Spinal cord (tissue), 10 donors: Measurements from ENCODE around the gene SERPINH1. TPM values are rescaled to one million over a fixed set of nuclear protein-coding genes. Genes with fewer than 3 reads are reported as not detected.

Experiments used
- DNase-seq, 6 donors: peaks; one replicate each; pipeline versions ENCODE4 v3.0.0 to v3.0.0-alpha.2; 2013 to 2015; ENCODE audit warnings: low spot score in 6 of 6, low read depth in 4 of 6
- H3K27ac ChIP-seq: one replicate; pipeline ENCODE4 v1.5.1; 2013; ENCODE audit warnings: low read depth, low read length, control low read depth
- H3K27me3 ChIP-seq: one replicate; pipeline ENCODE4 v1.6.1; 2013; ENCODE audit warnings: low read length; ENCODE audit not compliant: control insufficient read depth, insufficient read depth
- H3K36me3 ChIP-seq: one replicate; pipeline ENCODE4 v1.6.1; 2013; ENCODE audit warnings: low read length; ENCODE audit not compliant: control insufficient read depth, insufficient read depth
- H3K4me1 ChIP-seq: one replicate; pipeline ENCODE4 v1.6.1; 2013; ENCODE audit warnings: low read length; ENCODE audit not compliant: control insufficient read depth, insufficient read depth
- H3K4me3 ChIP-seq: one replicate; pipeline ENCODE4 v1.5.1; 2013; ENCODE audit warnings: low read depth, low read length, control low read depth
- H3K9me3 ChIP-seq: one replicate; pipeline ENCODE4 v1.6.1; 2013; ENCODE audit warnings: low read length; ENCODE audit not compliant: control insufficient read depth, insufficient read depth
- WGBS: methylation state at CpG from one replicate; pipeline ENCODE4 v1.1.5; 2013; ENCODE audit warnings: missing lambda C conversion rate; ENCODE audit not compliant: insufficient coverage; 5-methylcytosine and 5-hydroxymethylcytosine counted together
- long read RNA-seq, 4 donors: transcript quantifications; one replicate each; lab custom pipeline, GENCODE V29; 2026
- polyA plus RNA-seq, 2 donors: library from polyadenylated mRNA; unstranded; fragments of 120-200 nt; gene quantifications; one replicate each; pipeline ENCODE4 v1.2.1, GENCODE V29; 2013; ENCODE audit not compliant: insufficient read length in 2 of 2
- total RNA-seq, 2 donors: library from RNA; depleted of rRNA in 1 of 2; stranded (reverse); fragments of 120-200 nt in 1 of 2; fragments of >200 nt in 1 of 2; gene quantifications; one replicate each; pipeline versions ENCODE4 v1.2.3 to v1.2.4, GENCODE V29; 2013 to 2014
- donor health status: healthy.

The SERPINH1 gene
- total RNA-seq (100 to 1,000 TPM; 151 to 221 TPM), polyA plus RNA-seq (100 to 1,000 TPM in 1 of 2 donors, 10 to 100 TPM in 1; 85.1 to 145 TPM)
- long read RNA-seq, donor 1, transcript SERPINH1-201 (5 exons, 2,225 nt) = major isoform, 38 of 56 reads
- long read RNA-seq, donor 1, partial matches to known transcripts = 16 of 56 reads
- long read RNA-seq, donor 1, other reads (novel, unspliced or antisense) = 0 of 56 reads
- long read RNA-seq, donor 2, transcript SERPINH1-201 (5 exons, 2,225 nt) = major isoform, 8 of 8 reads
- long read RNA-seq, donor 2, partial matches to known transcripts = 0 of 8 reads
- long read RNA-seq, donor 2, other reads (novel, unspliced or antisense) = 0 of 8 reads
- long read RNA-seq, donor 3, transcript SERPINH1-201 (5 exons, 2,225 nt) = major isoform, 23 of 68 reads
- long read RNA-seq, donor 3, partial matches to known transcripts = 45 of 68 reads
- long read RNA-seq, donor 3, other reads (novel, unspliced or antisense) = 0 of 68 reads
- long read RNA-seq, donor 4, transcript SERPINH1-201 (5 exons, 2,225 nt) = major isoform, 178 of 250 reads
- long read RNA-seq, donor 4, partial matches to known transcripts = 68 of 250 reads
- long read RNA-seq, donor 4, other reads (novel, unspliced or antisense) = 0 of 250 reads

DNA sequence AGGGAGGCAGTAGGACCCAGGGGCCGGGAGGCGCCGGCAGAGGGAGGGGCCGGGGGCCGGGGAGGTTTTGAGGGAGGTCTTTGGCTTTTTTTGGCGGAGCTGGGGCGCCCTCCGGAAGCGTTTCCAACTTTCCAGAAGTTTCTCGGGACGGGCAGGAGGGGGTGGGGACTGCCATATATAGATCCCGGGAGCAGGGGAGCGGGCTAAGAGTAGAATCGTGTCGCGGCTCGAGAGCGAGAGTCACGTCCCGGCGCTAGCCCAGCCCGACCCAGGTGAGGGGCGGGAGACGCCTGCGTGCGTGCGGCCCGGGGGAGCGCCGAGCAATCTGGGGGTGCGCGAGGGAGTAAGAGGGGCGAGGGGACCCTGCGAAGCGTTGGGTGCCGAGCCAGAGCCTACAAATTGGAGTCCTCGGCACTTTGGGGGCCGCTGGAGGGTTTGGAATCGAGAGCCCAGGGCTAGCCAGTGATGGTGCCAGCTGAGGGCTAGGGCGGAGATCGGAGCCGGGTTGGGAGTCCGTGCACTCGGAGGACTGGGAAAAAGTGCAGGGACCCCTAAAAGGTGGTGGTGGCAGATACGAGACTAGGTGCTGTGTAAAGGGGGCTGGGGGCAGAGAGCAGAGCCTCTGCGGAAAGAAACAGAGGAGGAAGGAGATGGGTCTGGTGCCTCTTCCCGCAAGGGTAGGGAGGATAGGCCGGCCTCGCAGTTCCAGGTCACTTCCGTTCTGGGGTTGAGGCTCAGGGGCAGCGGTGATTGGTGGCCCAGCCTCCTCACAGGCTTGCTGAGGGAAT is at the start of gene SERPINH1:
TSS of gene SERPINH1 (plus strand) at position 206 of the 788 bp plus-strand sequence. CDS start 4,097 bp downstream, outside the sequence.
- under 1% methylated on average over 51 of the region's 51 CpGs for WGBS
- peaks cover 21% of the 10 kb centered on the region for H3K36me3 ChIP-seq
- peaks cover 10% of the 10 kb centered on the region for H3K27me3 ChIP-seq
- peak within 1 kb of the TSS; percentile 96 for H3K4me3 ChIP-seq
- H3K9me3 ChIP-seq = no peaks in the 10 kb centered on the region
- H3K27ac ChIP-seq = peak within 1 kb of the TSS; percentile 98
- H3K4me1 ChIP-seq = peaks cover 64% of the 10 kb centered on the region
- DNase-seq = peak in 3 of 6 donors; percentile 68 to 94 (median 90)

DNA sequence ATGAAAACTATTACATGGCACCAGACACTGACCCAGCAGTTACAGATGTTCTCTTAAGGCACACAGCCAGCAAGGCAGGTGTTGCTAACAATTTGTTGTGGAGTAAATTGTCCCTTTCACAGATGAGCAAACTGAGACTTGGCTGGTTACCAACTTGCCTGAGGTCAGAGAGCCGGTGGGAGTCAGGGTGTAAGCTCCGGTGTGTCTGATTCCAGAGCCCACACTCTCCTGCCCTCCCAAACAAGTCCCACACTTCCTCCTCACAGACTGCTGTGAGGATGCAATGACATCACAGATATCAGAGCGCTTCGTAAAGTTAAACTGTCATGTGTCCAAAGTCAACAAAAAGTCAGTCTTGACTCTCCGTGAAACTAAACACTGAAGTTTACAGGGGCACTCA is 48.8 kb upstream of the SERPINH1 start:
- Histone ChIP-seq H3K27me3 (no peaks in the 10 kb centered on the region), H3K4me1 (peaks cover 17% of the 10 kb centered on the region), H3K36me3 (peaks cover 10% of the 10 kb centered on the region), H3K4me3 (no peak overlapping the region), H3K9me3 (no peaks in the 10 kb centered on the region), H3K27ac (no peak overlapping the region)
- DNase-seq = peak in 1 of 6 donors; percentile 35
- WGBS = 78% methylated on average over 3 of the region's 5 CpGs

DNA sequence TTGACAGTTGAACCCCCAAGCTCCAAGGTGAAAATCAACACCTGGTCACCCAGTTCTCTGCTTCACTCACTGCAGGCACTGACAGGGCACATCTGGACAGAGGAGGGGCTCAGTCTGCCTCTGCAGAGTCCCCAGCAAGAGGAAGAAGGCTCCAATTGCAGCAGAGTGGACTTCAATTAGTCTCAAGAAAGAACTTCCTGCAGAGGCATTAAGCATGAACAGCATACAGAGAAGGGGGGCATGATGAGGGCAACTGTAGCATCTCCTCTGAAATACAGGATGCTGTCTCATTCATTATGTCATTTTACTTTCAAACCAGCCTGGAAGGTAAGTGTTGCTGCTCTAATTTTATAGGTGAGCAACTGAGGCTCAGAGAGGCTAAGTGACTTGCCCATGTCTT is 47.5 kb upstream of the SERPINH1 start:
- peaks cover 20% of the 10 kb centered on the region for H3K4me1 ChIP-seq
- no peak for DNase-seq

DNA sequence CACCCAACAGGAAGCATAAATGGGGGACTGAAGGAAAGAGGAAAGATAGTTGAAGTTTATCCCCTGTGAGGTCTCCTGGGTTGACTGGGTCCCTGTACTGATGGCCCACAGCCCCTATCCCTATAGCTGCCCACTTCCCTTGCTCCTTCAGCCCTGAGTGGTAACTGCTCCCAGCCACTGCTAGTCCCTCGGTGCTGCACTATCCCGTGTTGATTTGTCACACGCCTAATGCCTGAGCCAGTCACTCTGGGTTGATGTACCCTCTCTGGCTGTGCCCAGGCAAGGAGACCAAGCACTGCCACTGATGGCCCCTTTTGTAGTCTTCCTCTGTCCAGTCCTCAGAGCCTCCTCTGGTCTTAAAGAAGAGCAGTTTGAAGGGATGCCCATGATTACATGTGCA is 45.9 kb upstream of the SERPINH1 start:
- H3K27ac ChIP-seq = no peak overlapping the region
- 96% methylated on average over 3 of the region's 3 CpGs for WGBS
- H3K4me1 ChIP-seq = peaks cover 28% of the 10 kb centered on the region
- no peak for DNase-seq
- H3K4me3 ChIP-seq = no peak overlapping the region
- H3K9me3 ChIP-seq = no peaks in the 10 kb centered on the region
- no peaks in the 10 kb centered on the region for H3K27me3 ChIP-seq
- peaks cover 14% of the 10 kb centered on the region for H3K36me3 ChIP-seq

More for the DNA sequence above, 47.5 kb upstream of the SERPINH1 start:
- no peak overlapping the region for H3K4me3 ChIP-seq
- peaks cover 10% of the 10 kb centered on the region for H3K36me3 ChIP-seq
- no peaks in the 10 kb centered on the region for H3K9me3 ChIP-seq
- H3K27me3 ChIP-seq = no peaks in the 10 kb centered on the region
- H3K27ac ChIP-seq = no peak overlapping the region

DNA sequence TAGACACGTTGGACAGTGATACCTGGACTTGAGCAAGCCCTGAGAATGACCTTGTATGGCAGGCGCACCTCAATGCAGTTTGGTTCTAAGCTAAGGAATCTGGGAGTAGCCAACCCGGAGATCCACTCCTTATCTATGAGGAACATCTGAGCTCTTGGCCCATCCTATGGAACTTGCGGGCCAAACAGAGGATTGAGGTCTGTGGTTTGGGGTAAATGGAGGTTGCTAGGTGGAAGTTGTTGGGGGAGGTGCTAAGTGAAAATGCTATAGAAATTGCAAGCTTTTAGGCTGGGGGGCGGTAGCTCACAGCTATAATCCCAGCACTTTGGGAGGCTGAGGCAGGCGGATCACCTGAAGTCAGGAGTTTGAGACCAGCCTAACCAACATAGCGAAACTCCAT is 45.2 kb upstream of the SERPINH1 start:
- Histone ChIP-seq H3K27me3 (no peaks in the 10 kb centered on the region), H3K36me3 (peaks cover 14% of the 10 kb centered on the region), H3K27ac (no peak overlapping the region), H3K9me3 (no peaks in the 10 kb centered on the region), H3K4me3 (no peak overlapping the region), H3K4me1 (peaks cover 29% of the 10 kb centered on the region)
- 98% methylated on average over 6 of the region's 7 CpGs for WGBS
- no peak for DNase-seq

DNA sequence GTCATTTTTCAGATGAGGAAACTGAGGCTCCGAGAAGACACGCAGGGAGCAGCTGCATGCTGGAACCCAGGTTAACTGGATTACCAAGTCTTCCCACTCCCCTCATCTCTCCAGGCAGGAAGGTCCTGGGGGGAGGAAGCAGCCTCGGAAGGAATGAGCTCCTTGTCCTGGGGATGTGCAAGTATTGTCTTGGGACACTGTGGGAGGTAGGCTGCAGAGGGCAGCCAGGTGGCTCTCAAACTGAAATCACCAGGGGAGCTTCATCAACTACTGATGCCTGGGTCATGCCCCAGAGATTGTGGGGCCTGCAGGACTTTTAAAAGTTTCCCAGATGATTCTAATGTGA is 43.9 kb upstream of the SERPINH1 start:
- DNase-seq = no peak
- peak overlapping the region; percentile 35 for H3K27ac ChIP-seq
- no peaks in the 10 kb centered on the region for H3K9me3 ChIP-seq
- no peaks in the 10 kb centered on the region for H3K27me3 ChIP-seq
- H3K36me3 ChIP-seq = peaks cover 14% of the 10 kb centered on the region
- H3K4me1 ChIP-seq = peaks cover 38% of the 10 kb centered on the region
- 20% methylated on average over 1 of the region's 3 CpGs for WGBS
- H3K4me3 ChIP-seq = no peak overlapping the region

DNA sequence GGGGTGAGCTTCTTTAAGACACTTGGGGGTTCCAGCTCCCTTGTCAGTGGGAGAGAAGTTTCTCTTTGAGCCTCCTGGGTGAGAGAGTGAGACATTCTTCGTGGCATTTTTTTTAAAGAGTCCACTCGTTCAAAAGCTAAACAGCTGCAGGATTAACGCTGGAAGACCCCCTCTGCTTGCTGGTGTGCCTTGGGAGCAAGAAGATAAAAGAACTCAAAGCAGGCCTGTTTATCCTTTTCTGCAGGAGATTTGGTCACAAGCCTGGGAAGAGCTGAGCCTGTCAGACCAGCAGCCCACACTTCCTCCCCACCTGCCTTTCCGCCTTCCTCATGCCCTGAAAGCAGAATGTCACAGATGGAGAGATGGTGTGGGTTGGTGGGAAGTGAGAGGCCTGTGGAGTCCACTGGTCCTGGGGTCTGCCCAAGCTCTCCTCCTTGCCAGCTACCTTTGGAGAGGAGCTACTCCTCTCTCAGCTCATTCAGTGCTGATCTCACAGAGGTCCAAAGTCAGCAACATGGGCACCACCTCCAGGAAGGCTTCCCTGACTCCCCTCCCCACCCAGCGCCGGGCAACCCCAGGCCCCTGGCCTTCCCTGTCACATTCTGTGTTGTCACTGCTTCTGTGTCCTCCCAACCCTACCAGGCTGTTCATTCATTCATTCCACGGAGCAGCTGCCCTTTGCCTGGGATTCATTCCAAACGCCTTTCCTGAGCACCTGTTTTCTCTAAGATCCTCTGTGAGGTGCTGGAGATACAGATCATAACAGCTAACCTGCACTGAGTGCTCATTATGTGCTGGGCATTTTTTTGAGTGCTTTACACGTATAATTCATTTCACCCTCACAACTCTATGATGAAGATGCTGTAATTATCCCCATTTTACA is 43.0 kb upstream of the SERPINH1 start:
- Histone ChIP-seq H3K27ac (peak overlapping the region; percentile 35), H3K36me3 (peaks cover 14% of the 10 kb centered on the region), H3K4me3 (no peak overlapping the region), H3K4me1 (peaks cover 40% of the 10 kb centered on the region), H3K27me3 (peaks cover 3% of the 10 kb centered on the region), H3K9me3 (no peaks in the 10 kb centered on the region)
- peak in 1 of 6 donors; percentile 34 for DNase-seq
- WGBS = 52% methylated on average over 5 of the region's 9 CpGs

DNA sequence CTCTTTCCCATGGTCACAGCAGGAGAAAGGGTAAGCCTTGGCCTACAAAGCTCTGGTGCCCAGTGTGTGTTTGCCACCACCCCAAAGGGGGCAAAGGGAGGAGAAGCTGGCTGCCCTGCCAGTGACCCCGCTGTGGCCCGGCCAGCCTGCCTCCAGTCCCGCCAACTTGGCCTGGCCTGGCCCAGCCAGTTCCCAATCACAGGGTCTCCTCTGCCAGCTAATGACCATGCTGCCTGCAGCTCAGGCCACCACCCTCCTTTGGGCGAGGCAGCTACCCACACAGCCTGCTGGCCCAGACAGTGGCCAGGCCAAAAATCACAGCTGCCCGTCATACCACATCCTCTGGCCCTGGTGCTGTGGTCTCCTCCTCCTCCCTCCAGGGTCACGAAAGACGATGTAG is 41.4 kb upstream of the SERPINH1 start:
- DNase-seq = no peak
- WGBS = 78% methylated on average over 7 of the region's 7 CpGs
- Histone ChIP-seq H3K27me3 (peaks cover 16% of the 10 kb centered on the region), H3K36me3 (peaks cover 7% of the 10 kb centered on the region), H3K4me1 (peaks cover 53% of the 10 kb centered on the region), H3K27ac (no peak overlapping the region), H3K9me3 (no peaks in the 10 kb centered on the region), H3K4me3 (no peak overlapping the region)
